ENCODE results near the gene BET1L.
"Not testable (repeated sequence)": the region's sequence is repeated elsewhere in the genome, so short reads cannot be mapped to it uniquely, and the experiment has no call there.

BET1L gene

GRCh38 chr11:225734-226453, 18.7 kb upstream of the BET1L start:
- no peak for DNase-seq

DNA sequence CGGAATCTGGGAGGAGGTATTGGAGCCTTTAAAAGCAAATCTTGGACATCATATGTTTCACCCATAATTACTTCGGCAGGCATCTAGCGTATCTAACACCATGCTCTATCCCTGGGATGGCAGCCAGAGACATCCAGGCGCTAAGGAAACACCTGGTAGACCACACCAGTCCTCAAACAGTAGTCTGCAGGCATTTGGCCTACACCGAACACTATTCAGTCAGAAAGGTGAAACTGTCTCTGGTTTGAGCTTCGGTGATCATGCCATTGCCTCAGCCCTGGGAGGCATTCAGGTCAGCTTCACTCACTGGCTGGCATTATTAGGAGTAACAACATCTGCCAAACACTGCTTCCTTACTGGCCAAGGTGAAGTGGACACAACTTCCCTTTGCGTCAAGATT, 17.2 kb upstream of the BET1L start:
- DNase-seq: no peak

- no peak for DNase-seq
Observed at GRCh38 chr11:223884-224283, 16.7 kb upstream of the BET1L start.

DNA sequence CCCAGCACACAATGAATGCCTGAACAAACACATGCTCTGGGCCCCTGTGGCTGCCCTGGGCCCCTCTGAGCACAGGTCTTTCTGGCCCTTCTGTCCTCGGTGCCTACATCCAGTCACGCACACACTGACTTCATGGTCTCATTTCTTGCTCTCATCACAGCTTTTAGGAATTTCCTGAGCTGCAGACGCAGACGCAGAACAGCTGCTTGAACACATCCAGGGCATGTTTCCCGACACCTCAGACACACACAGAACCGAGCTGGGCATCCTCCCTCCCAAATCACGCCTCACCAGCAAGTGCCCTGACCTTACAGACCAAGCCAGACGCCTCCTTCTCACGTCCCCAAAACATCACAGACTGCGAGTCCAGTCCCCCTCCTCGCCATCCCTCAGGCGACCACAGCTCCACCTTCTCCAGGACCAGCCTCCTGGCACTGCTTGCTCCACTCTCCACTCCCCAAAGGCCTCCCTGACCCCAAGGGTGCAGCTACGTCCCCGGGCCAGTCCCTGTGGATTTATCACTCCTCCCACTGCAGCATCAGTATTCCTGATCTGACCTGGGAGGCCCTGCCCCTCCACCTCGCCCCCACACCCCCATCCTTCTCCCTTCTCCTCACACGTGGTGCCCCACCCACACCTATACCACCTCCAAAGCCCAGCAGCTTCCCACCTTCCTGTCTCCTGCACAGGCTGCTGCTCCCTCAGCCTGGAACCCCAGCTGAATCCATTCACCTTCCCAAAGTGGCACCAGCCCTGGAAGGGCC, 16.0 kb upstream of the BET1L start:
- no peak for DNase-seq

DNA sequence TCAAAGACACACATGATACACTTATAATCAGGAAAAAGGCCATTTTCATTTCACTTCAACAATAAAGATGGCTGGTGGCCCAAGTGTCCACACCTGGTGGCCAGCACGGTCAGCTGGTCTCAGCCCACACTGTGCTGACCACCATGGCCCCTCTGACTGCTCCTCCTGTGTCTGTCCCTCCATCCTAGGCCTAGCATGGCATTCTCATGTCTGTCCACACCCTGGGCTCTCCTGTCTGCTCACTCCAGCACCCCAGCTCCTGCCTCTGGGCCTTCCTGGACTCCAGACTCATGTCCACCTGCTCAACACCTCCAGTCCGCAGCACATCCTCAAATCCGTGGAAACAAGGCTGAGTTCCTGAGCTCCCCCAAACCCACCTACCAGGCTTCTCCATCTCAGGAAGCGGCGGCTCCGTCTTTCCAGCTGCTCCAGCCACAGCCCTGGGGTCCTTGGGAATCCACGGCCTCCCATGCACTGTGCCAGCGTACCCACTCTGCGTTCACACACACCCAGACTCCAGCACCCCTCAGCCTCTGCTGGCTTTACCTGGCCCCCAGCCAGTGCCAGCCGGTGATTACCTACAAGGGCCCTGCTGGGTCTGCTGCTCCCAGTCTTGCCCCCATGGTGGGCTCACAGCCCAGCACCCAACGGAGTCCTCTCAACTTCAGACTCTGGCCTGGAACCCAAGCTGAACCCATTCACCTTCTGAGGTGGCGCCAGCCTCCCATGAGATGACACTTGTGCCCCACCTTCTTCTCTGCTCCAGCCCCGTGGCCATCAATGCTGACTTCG, 15.0 kb upstream of the BET1L start:
- no peak for DNase-seq

GRCh38 chr11:221539-221938, 14.3 kb upstream of the BET1L start:
- no peak for DNase-seq

GRCh38 chr11:220641-221215, 13.5 kb upstream of the BET1L start:
- DNase-seq: not testable (repeated sequence)

GRCh38 chr11:218815-219593, 11.8 kb upstream of the BET1L start:
- DNase-seq: no peak

GRCh38 chr11:217704-218103, 10.5 kb upstream of the BET1L start:
- DNase-seq: no peak

- DNase-seq: no peak
Observed at GRCh38 chr11:216081-216974, 9.1 kb upstream of the BET1L start.

DNA sequence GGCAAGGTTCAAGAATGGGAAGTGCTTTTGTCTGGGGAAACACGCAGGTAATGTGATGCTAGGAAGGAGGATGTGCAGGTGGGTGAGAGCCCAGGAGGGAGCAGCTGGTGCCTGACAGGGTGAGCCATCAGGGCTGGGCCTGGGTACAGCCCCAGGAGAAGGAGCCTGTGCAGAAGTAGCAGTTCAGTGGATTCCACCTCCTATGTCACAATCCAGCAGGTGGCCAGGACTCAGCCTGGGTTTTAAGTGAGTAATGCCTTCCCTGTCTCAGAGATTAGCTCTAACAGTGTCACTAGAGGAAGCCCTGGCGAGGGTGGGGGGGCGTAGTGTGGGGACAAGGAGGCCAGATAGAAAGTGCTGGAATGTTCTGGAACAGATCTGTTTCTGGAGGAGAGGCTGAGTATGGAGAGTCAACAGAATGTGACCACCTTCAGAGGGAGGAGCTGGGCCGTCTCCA, 8.4 kb upstream of the BET1L start:
- DNase-seq: no peak

- no peak for DNase-seq
Observed at GRCh38 chr11:214083-214482, 6.9 kb upstream of the BET1L start.

DNA sequence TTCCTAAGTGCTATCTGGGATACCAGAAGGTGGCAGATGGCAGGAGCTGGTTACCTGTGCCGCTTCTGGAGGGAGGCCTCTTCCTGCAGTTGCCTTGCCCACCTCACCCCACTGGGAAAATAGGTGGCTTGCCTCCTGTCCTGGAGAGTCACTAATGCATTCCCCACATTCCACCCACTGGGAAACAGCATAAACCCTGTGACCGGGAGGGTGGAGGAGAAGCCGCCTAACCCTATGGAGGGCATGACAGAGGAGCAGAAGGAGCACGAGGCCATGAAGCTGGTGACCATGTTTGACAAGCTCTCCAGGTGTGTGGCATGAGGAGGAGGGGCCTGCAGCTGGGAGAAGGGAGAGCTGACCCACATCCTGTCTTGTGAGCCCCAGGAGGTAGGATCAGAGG, 5.9 kb upstream of the BET1L start:
- DNase-seq: no peak

DNA sequence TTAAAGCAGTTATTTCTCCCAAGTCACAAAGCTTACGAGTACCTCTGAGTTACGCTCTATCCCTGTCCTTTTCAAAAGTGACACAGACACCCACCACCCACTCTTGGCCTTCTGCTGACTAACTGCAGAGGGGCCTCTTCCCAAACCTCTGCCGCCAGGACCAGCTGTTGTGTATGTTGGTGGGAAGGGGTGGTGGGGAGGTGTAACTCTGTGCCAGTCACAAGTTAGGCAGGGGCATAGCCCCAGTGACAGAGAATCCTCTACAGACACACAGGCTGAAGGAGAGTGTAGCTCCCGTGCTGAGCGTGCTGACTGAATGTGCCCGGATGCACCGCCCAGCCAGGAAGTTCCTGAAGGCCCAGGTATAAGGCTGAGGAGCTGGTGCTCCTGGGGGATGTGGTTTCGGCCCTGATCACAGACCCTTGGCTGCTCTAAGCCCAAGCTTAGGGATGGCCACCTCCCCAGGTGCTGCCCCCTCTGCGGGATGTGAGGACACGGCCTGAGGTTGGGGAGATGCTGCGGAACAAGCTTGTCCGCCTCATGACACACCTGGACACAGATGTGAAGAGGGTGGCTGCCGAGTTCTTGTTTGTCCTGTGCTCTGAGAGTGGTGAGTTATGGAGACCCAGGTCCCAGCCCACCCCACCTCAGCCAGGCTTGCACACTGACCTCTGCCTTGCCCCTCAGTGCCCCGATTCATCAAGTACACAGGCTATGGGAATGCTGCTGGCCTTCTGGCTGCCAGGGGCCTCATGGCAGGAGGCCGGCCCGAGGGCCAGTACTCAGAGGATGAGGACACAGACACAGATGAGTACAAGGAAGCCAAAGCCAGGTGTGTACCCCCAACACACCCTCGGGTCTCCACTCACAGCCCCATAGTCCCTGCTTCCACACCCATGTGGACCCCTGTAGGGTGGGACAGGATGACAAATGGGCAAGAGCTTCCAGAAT, 5.2 kb upstream of the BET1L start:
- DNase-seq: no peak

DNA sequence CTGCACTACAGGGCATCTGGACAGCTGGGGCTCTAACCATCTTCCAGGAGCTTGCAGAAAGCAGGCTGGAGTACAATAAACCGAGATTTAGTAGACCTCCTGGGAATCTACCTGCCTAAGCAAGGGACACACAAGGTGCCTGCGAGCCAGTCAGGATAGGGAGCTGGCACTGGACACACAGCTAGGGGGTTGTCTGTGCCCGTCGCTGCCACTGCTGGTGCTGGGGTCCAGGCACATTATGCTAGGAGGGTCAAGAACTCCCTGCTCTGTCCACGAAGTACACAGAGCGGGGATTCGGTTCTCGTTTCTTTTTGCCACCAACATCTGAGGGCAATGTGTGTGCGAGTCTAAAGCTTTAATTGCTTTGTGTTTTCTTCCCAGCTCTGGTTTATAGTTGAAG, 4.5 kb upstream of the BET1L start:
- DNase-seq: no peak

GRCh38 chr11:211295-211694, 4.1 kb upstream of the BET1L start:
- no peak for DNase-seq

GRCh38 chr11:210803-211180, 3.6 kb upstream of the BET1L start:
- no peak for DNase-seq

DNA sequence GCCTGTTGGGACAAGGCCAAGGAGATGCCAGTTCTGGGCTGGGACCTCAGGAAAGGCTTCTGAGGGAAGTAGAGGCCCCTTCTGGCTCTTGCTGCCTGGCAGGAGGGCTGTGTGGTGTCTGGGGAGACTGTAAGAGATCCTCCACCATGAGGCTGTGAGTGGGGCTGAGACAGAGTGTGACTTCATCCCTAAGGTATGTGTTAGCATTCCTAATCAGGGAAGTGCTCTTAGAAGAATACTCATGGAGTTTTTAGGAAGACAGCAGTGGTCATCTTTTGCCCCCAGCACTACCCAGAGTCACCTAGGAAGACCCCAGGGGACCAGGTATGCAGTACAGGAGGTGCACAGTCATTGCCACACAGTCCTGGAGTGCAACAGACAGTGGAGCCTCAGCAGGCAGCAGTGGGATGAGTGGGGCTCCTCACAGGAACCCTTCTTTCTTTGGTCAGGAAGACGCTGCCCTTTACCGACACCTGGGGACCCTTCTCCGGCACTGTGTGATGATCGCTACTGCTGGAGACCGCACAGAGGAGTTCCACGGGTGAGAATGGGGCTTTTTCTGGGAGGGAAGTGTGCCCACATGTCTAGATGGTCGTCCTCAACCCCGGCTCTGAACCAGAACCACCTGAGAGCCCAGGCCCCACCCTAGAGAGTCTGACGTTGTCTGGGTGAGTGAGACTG, 3.1 kb upstream of the BET1L start:
- no peak for DNase-seq

DNA sequence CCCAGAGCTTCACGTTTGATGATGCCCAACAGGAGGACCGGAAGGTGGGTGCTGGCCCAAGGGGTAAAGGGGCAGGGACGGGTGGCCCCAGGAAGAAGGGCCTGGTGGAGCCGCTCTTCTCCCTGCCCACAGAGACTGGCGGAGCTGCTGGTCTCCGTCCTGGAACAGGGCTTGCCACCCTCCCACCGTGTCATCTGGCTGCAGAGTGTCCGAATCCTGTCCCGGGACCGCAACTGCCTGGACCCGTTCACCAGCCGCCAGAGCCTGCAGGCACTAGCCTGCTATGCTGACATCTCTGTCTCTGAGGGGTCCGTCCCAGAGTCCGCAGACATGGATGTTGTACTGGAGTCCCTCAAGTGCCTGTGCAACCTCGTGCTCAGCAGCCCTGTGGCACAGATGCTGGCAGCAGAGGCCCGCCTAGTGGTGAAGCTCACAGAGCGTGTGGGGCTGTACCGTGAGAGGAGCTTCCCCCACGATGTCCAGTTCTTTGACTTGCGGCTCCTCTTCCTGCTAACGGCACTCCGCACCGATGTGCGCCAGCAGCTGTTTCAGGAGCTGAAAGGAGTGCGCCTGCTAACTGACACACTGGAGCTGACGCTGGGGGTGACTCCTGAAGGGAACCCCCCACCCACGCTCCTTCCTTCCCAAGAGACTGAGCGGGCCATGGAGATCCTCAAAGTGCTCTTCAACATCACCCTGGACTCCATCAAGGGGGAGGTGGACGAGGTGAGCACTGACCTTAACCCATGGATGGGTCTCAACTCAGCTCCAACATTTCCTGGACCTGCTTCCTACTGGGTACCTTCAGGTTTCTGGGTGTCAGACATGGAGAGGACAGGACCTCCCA, 2.3 kb upstream of the BET1L start:
- DNase-seq: no peak

Measured in suppressor macrophage treated with lipopolysaccharide for 4 hours (primary cell).